KOPT-K1 (cell line): Measurements from ENCODE around the gene RCL1.

Source experiments
- H3K27ac ChIP-seq: fragments of 200-600 bp; sonication (generic); 2 replicates; pipeline ENCODE4 v1.5.1; 2016; ENCODE audit warnings: antibody characterized with exemption, mild to moderate bottlenecking, low read depth, low read length; ENCODE audit not compliant: poor library complexity, severe bottlenecking
- H3K36me3 ChIP-seq: fragments of 200-600 bp; sonication (generic); 2 replicates; pipeline ENCODE4 v1.5.1; 2017; ENCODE audit warnings: antibody characterized with exemption, mild to moderate bottlenecking, low read length, moderate library complexity; ENCODE audit not compliant: insufficient read depth
- H3K9me3 ChIP-seq: fragments of 200-600 bp; sonication (generic); 2 replicates; pipeline ENCODE4 v1.5.1; 2017; ENCODE audit warnings: antibody characterized with exemption, low read length, mild to moderate bottlenecking; ENCODE audit not compliant: insufficient read depth, poor library complexity, severe bottlenecking

The RCL1 gene

GRCh38 chr9:4815381-4815956 lies 22.7 kb downstream of the RCL1 start:
- Histone ChIP-seq H3K9me3 (peaks cover 18% of the 10 kb centered on the region), H3K27ac (no peak overlapping the region)

DNA sequence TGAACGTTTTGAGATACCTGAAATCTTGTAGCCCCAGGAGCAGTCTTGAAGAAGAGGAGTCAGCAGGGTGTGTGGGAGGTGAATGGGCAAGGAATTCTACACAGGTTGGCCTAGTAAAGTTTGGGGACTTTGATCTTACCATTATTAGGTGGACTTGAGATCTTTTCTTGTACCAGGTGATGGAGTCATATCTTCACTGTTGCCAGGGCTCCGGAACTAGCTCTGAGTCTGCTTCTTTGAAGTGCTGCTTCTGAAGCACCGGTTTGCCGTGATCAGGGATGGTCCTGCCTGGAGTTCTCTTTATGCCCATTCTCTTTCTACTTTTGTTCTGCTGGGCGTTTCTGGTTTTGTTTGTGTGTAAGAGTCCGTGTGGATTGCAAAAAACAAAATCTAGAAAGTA lies 27.4 kb downstream of the RCL1 start:
- no peaks in the 10 kb centered on the region for H3K36me3 ChIP-seq
- no peak overlapping the region for H3K27ac ChIP-seq
- no peaks in the 10 kb centered on the region for H3K9me3 ChIP-seq

More at GRCh38 chr9:4815381-4815956, 22.7 kb downstream of the RCL1 start:
- no peaks in the 10 kb centered on the region for H3K36me3 ChIP-seq

DNA sequence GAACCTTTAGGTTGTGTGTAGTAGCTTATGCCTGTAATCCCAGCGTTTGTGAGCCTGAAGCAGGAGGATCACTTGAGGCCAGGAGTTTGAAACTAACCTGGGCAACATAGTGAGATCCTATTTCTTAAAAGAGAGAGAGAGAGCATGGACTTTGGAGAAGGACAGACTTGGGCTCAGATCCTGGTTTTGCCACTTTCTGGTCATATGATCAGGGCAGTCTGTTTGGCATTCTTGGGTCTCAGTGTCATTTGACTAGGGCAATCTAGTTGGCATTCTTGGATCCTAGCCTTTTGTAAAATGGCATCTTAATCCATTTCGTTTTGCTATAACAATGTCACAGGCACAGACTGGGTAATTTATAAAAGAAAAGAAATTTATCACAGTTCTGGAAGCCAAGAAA lies 28.4 kb downstream of the RCL1 start:
- no peak overlapping the region for H3K27ac ChIP-seq
- no peaks in the 10 kb centered on the region for H3K36me3 ChIP-seq
- H3K9me3 ChIP-seq: no peaks in the 10 kb centered on the region

DNA sequence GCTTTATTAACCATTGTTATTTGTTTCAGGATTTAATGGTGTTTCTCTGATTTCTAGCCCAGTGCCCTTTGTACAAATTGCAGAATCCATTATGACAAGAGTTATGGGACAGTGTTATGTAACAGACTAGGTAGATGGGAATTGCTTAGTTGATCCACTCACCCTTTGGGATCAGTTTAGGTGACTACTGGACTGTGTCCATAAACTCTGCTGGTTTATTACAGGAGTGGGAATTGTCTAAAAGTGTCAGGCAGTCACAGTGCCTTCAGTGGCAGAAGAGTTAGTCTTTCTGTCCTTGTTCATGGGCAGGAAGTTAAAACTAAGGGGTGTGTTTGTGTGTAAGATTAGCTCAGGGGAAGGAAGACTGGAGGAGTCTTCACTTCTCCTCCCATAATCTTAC lies 29.3 kb downstream of the RCL1 start:
- Histone ChIP-seq H3K9me3 (no peaks in the 10 kb centered on the region), H3K36me3 (peaks cover 5% of the 10 kb centered on the region; the same call in 1 of the 2 replicates), H3K27ac (no peak overlapping the region)

DNA sequence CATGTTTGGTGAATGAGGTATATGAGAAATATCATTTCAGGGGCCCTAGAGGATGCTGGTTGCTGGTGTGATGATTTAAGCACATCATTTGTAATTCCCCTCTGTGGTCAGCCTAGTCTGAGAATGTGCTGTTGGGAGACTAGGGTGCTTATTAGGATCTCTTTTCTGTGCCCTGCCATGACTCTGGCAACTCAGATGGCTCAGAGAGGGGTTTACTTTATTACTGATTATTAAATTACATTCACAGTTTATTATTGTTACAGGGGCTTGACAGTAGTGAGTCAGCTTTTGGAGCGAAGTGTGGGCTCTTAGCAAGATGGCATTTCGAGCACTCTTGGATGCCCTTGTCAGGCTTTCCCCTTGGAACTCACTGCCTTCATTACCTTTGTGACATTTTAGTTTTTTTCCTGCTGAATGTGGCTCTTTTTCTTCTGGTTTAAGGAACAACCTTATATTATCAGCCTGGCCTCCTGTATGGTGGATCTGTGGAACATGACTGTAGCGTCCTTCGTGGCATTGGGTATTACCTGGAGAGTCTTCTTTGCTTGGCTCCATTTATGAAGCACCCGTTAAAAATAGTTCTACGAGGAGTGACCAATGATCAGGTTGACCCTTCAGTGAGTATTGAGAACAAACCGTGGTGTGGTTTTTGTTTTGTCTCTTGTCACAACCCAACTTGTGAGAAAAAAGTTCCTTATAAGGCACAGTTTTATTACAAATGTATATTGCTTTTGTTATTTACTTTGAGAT lies 33.8 kb downstream of the RCL1 start:
- H3K36me3 ChIP-seq: peaks cover 19% of the 10 kb centered on the region

DNA sequence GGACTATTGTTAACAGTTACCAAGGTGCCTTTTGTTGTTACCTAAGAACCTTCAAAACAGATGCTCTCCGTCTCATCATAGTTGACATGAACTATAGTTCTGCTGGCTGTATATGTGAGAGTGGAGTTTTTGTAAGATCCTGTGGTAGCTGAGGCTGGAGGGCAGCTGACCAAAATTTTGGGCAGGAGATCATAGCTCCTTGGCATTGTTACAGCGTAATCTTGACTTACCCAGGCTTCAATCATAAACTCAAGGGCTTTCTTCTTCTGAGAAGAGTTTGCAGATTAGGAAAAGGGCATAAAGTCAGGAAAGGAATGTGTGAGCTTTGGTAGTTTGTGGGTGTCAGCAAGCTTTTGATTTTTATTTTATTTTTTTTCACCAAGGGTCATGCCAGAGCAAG lies 34.5 kb downstream of the RCL1 start:
- H3K36me3 ChIP-seq: peaks cover 19% of the 10 kb centered on the region
- H3K27ac ChIP-seq: no peak overlapping the region
- H3K9me3 ChIP-seq: no peaks in the 10 kb centered on the region

More for the DNA sequence above, 33.8 kb downstream of the RCL1 start:
- Histone ChIP-seq H3K27ac (no peak overlapping the region), H3K9me3 (no peaks in the 10 kb centered on the region)

DNA sequence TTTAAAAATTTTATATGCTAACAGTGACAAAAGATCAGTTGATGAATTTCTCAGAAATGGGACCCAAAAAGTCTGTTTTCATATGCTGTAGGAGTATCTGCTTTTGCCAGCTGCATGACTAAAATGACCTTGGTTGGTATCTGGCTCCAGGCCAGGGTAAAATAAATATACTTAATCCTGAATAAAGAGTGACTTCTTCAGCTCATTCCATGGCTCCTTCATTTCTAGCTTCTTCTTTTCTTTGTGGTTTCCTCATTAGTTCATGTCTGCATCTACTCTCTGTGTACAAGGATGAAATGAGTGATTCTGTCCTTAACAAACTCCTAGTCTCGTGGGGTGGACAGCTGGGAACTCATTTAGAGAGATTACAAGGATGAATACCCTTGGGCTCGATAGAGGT lies 36.0 kb downstream of the RCL1 start:
- H3K36me3 ChIP-seq: peaks cover 30% of the 10 kb centered on the region
- no peaks in the 10 kb centered on the region for H3K9me3 ChIP-seq
- H3K27ac ChIP-seq: no peak overlapping the region

- Histone ChIP-seq H3K27ac (no peak overlapping the region), H3K36me3 (peaks cover 40% of the 10 kb centered on the region), H3K9me3 (no peaks in the 10 kb centered on the region)
Observed at GRCh38 chr9:4829969-4830368, 37.2 kb downstream of the RCL1 start.

DNA sequence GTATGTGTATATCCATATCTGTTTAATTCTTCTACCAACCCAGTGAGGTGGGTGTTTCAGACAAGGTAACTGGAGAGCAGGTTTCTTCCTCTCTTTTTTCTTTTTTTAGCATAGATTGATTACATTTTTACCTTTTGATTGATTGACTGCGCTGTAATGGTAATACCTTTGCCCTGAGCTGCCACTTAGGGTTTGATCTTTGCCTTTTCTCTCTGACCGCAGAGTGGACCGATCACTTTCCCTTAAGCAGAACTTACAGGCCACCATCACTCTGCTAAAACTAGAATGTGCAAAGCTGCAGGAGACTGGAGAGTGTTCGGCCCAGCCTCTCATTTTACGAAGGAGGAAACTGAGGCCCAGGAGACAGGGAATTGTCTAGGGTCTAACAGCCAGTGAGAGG lies 38.0 kb downstream of the RCL1 start:
- Histone ChIP-seq H3K36me3 (peaks cover 47% of the 10 kb centered on the region), H3K27ac (no peak overlapping the region)

DNA sequence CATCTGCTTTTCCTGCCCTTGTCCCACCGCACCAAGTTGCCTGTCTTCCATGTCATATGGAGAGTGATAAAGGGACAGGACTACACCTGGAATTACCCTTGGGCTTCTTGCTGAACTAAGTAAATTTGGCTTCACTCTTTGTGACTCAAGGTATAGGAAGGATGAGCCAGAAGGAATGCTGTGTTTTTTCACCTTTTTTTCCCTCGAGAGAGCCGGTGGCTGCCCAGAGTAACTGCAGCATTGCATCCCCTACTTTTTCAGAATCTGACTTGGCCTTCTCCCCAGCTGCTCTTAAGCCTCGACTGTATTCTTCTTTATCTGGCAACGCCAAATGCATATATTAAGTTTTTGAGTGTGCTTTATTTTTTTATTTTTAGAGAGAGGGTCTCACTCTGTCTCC lies 38.4 kb downstream of the RCL1 start:
- H3K9me3 ChIP-seq: no peaks in the 10 kb centered on the region

More for the DNA sequence above, 38.0 kb downstream of the RCL1 start:
- H3K9me3 ChIP-seq: no peaks in the 10 kb centered on the region

DNA sequence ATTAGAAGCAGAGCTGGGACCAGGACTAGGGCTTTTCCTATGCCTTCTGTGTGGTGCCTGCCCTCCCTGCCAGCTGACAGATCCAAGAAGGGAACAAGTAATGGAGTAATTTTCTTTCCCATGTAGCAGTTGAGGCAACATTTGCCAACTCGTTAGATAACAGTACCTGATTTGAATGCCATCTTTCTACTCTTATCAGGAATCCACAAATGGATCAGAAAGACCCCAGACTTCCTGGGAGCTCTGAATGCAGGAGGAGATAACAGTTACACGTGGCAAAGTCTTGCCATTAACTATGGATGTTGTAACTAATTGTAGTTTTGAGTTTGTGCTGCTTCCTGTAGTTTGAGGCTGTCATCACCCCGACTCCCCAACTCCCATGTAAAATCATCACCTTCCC lies 39.2 kb downstream of the RCL1 start:
- peaks cover 49% of the 10 kb centered on the region for H3K36me3 ChIP-seq
- H3K27ac ChIP-seq: no peak overlapping the region
- no peaks in the 10 kb centered on the region for H3K9me3 ChIP-seq

More for the DNA sequence above, 38.4 kb downstream of the RCL1 start:
- H3K27ac ChIP-seq: no peak overlapping the region
- peaks cover 51% of the 10 kb centered on the region for H3K36me3 ChIP-seq

DNA sequence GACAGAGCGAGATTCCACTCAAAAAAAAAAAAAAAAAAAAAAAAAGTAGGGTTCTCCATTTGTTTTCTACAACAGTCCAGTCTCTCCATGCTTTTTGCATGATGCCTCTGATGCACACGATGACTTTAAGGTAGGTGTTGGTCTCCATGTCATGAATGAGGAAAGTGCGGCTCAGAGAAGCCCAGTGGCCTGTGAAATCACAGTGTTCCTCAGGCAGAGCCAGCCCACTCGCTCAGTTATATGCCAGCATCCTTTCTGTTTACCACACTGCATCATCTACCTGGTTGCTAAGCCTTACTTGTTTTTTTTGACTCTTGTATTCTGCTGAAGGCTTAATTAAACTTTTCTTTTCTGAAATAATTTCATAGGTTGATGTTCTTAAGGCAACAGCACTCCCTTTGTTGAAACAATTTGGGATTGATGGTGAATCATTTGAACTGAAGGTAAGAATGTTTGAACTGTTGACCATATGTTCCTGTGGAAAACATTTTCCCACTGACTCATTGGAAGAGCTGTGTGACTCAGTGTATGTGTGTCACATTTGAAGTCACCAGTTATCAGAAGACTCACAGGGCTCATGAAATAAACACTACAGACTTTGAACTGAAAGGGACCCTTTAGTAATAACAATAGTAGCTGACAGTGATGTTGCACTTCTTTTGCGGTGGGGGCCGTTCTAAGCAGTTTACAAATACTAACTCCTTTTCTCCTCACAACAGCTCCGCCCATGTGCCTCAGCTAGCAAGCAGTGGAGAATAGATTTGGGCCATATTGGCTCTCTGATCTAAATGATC lies 40.2 kb downstream of the RCL1 start:
- Histone ChIP-seq H3K27ac (no peak overlapping the region), H3K36me3 (peaks cover 42% of the 10 kb centered on the region), H3K9me3 (no peaks in the 10 kb centered on the region)

DNA sequence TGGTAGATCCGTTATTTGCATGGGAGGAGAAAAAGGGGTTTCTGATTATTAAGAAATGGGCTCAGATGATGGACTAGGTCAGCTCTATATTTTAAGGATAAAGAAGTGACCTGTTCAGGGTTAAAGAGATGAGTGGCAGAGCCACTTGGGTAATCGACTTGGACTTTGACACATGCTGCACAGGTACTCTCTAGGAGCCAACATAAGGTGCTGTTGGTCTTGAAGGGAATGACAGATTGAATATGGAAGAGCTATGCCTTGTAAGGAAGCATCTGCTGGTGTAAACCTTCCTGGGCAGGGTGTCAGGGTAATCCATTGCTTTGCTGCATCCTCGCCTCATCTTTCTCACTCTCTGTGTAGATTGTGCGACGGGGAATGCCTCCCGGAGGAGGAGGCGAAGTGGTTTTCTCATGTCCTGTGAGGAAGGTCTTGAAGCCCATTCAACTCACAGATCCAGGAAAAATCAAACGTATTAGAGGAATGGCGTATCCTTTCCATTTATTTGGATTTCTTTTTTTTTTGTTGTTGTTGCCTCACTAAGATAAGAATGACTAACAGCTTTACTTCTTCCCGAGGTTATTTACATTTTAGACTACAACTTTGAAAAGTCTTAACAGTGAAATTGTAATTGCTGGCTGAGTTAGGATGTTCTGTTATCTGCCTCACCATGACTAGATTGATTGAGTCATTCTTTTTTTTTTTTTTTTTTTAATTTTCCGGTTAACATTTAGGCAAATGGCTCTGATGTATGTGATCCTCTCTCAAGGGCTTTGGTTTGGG lies 41.2 kb downstream of the RCL1 start:
- Histone ChIP-seq H3K36me3 (peaks cover 45% of the 10 kb centered on the region), H3K27ac (no peak overlapping the region), H3K9me3 (no peaks in the 10 kb centered on the region)

GRCh38 chr9:4836676-4837075 lies 43.9 kb downstream of the RCL1 start:
- H3K9me3 ChIP-seq: no peaks in the 10 kb centered on the region
- peaks cover 54% of the 10 kb centered on the region for H3K36me3 ChIP-seq
- H3K27ac ChIP-seq: no peak overlapping the region
